RWPE2 (cell line): Measurements from ENCODE around the gene SPINT1.

Experiments used
- ATAC-seq: fragments of 200-7000 bp; cut with Tn5 transposase; 3 replicates; pipeline ENCODE4 v1.9.1; 2021; ENCODE audit warnings: low read depth
- DNase-seq: peaks from one replicate; pipeline ENCODE4 v3.0.0-alpha.2; 2020; ENCODE audit warnings: low spot score
- H3K27ac ChIP-seq: fragments of 450-650 bp; 2 replicates; pipeline ENCODE4 v1.5.1; 2017; ENCODE audit warnings: mild to moderate bottlenecking; ENCODE audit not compliant: poor library complexity, severe bottlenecking
- H3K27me3 ChIP-seq: fragments of 250-450 bp; sonication (Bioruptor Pico); 2 replicates; pipeline ENCODE4 v1.5.1; 2021; ENCODE audit warnings: mild to moderate bottlenecking, moderate library complexity; ENCODE audit not compliant: insufficient read depth, poor library complexity, severe bottlenecking
- H3K36me3 ChIP-seq: fragments of 250-450 bp; sonication (Bioruptor Pico); 2 replicates; pipeline ENCODE4 v1.5.1; 2020; ENCODE audit warnings: low read depth, mild to moderate bottlenecking, moderate library complexity
- H3K4me1 ChIP-seq: fragments of 250-450 bp; sonication (Bioruptor Pico); 2 replicates; pipeline ENCODE4 v1.5.1; 2021; ENCODE audit warnings: mild to moderate bottlenecking, moderate library complexity; ENCODE audit not compliant: insufficient read depth, poor library complexity, severe bottlenecking
- H3K4me3 ChIP-seq: fragments of 250-450 bp; sonication (Bioruptor Pico); 2 replicates; pipeline ENCODE4 v1.5.1; 2021; ENCODE audit warnings: mild to moderate bottlenecking, moderate library complexity; ENCODE audit not compliant: severe bottlenecking
- H3K9me3 ChIP-seq: fragments of 250-450 bp; sonication (Bioruptor Pico); 2 replicates; pipeline ENCODE4 v1.5.1; 2021; ENCODE audit warnings: mild to moderate bottlenecking, moderate library complexity; ENCODE audit not compliant: severe bottlenecking
- CTCF ChIP-seq: fragments of 450-650 bp; IDR thresholded peaks from one replicate; pipeline ENCODE4 v1.5.1; 2017; ENCODE audit warnings: mild to moderate bottlenecking, moderate library complexity; ENCODE audit not compliant: poor library complexity, severe bottlenecking

Gene SPINT1

GRCh38 chr15:40845036-40845435 is 1.2 kb downstream of the SPINT1 start:
- no peak for TF ChIP-seq CTCF
- H3K27ac ChIP-seq: peak overlapping the region; percentile 90
- H3K36me3 ChIP-seq: peaks cover 45% of the 10 kb centered on the region
- ATAC-seq: no peak
- H3K4me1 ChIP-seq: peaks cover 24% of the 10 kb centered on the region
- H3K9me3 ChIP-seq: no peaks in the 10 kb centered on the region
- H3K4me3 ChIP-seq: peak overlapping the region; percentile 61
- H3K27me3 ChIP-seq: no peaks in the 10 kb centered on the region
- no peak for DNase-seq

- Histone ChIP-seq H3K27ac (peak overlapping the region; percentile 90), H3K4me1 (peaks cover 24% of the 10 kb centered on the region), H3K9me3 (no peaks in the 10 kb centered on the region), H3K4me3 (peak overlapping the region; percentile 61), H3K36me3 (peaks cover 51% of the 10 kb centered on the region), H3K27me3 (no peaks in the 10 kb centered on the region)
- ATAC-seq: peak; percentile 87
- peak; percentile 98 for DNase-seq
- no peak for TF ChIP-seq CTCF
Measured at GRCh38 chr15:40845511-40846284, 1.9 kb downstream of the SPINT1 start.

- peaks cover 63% of the 10 kb centered on the region for H3K36me3 ChIP-seq
- no peaks in the 10 kb centered on the region for H3K9me3 ChIP-seq
- H3K4me1 ChIP-seq: peaks cover 24% of the 10 kb centered on the region
- H3K27me3 ChIP-seq: no peaks in the 10 kb centered on the region
- H3K4me3 ChIP-seq: peak overlapping the region; percentile 61
- ATAC-seq: no peak
- no peak for DNase-seq
- peak overlapping the region; percentile 90 for H3K27ac ChIP-seq
- TF ChIP-seq CTCF: no peak
Measured at GRCh38 chr15:40846841-40847222, 3.0 kb downstream of the SPINT1 start.

- DNase-seq: no peak
- Histone ChIP-seq H3K9me3 (no peaks in the 10 kb centered on the region), H3K27me3 (no peaks in the 10 kb centered on the region), H3K4me1 (peaks cover 24% of the 10 kb centered on the region), H3K27ac (peak overlapping the region; percentile 90), H3K36me3 (peaks cover 68% of the 10 kb centered on the region), H3K4me3 (peak overlapping the region; percentile 61)
- peak; percentile 68 for ATAC-seq
- peak; percentile 27 for TF ChIP-seq CTCF
Measured at GRCh38 chr15:40847223-40847961, 3.5 kb downstream of the SPINT1 start.
